Stomach (tissue), 4 donors: ENCODE results near the gene NPPC.

Experiments used
- CTCF ChIP-seq, 7 experiments: fragments of 450-650 bp in 4 of 7; fragments of 200-600 bp in 3 of 7; sonication (generic) in 3 of 7; IDR thresholded peaks; one replicate each; pipeline ENCODE4 v1.5.1; 2016 to 2019; ENCODE audit warnings: antibody characterized with exemption in 7 of 7, control low read depth in 2 of 7, mild to moderate bottlenecking in 1 of 7
- EP300 ChIP-seq: sonication (generic); formaldehyde crosslinking; IDR thresholded peaks from one replicate; pipeline ENCODE4 v1.6.1; 2017; ENCODE audit warnings: antibody characterized with exemption
- POLR2A ChIP-seq, 4 donors: fragments of 450-650 bp; IDR thresholded peaks; one replicate each; pipeline ENCODE4 v1.6.1; 2016; ENCODE audit warnings: antibody characterized with exemption in 4 of 4, control low read depth in 2 of 4, mild to moderate bottlenecking in 1 of 4, moderate library complexity in 1 of 4
- POLR2AphosphoS5 ChIP-seq, 3 donors: sonication (generic); formaldehyde crosslinking; IDR thresholded peaks; one replicate each; pipeline ENCODE4 v1.6.1; 2016; ENCODE audit warnings: antibody characterized with exemption in 3 of 3

GRCh38 chr2:231975001-231975400 lies 48.8 kb upstream of the NPPC start:
- TF ChIP-seq EP300 (no peak), CTCF (IDR thresholded peaks at IDR 0.05) (no peak), POLR2A (IDR thresholded peaks at IDR 0.05) (no peak), POLR2AphosphoS5 (IDR thresholded peaks at IDR 0.05) (no peak)
